Dermis blood vessel endothelial cell (primary cell): ENCODE measurements around the gene SSH2. TPM values are rescaled to one million over a fixed set of nuclear protein-coding genes. Genes with fewer than 3 reads are reported as not detected.
A peak's percentile ranks its signal among the peaks of the same experiment; 100 is the strongest.
"Not testable (repeated sequence)": the region's sequence is repeated elsewhere in the genome, so short reads cannot be mapped to it uniquely, and the experiment has no call there.

Experiments used
- DNase-seq: peaks from one replicate; pipeline ENCODE4 v3.0.0; 2010
- total RNA-seq: library from RNA; depleted of rRNA; stranded (reverse); fragments of >200 nt; gene quantifications from 2 replicates; pipeline ENCODE4 v1.2.3, GENCODE V29; 2014

The SSH2 gene
- total RNA-seq, 1 donor from 2014 or later = 20.4 TPM

DNA sequence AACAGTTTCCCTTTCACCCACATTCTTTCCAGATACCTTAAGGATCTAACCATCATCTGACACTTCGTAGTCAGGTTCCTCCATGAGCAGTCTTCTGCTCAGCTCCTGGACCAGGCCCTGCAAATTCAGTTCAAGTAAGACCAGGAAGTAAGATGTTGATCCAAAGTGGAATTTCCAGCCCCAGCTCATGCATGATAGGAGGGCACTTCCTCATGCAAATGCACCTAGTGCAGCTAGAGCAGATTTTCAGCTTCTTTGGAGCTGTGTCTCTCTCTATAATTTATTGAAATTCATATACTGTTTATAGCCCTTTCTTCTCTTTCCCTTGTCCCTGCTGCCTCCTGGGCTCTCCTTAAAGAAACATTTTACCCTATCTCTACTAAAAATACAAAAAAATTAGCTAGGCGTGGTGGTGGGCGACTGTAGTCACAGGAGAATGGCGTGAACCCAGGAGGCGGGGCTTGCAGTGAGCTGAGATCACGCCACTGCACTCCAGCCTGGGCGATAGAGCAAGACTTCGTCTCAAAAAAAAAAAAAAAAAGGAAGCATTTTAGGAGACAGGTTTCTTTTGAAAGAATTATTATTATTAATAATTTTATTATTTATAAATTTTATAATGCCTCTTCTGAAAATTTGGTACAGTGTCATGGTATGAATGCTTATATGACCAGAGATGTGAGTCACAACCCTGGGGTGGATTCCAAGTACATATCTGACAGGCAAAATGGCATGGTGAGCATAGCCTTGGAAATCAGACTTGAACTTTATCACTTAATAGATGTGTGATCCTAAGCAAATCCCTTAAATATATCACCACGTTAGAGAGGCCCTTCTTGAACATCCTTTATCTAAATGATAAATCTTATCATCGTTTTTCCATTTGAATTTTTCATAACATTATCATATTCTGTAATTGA is 94.3 kb downstream of the SSH2 start:
- no peak for DNase-seq

DNA sequence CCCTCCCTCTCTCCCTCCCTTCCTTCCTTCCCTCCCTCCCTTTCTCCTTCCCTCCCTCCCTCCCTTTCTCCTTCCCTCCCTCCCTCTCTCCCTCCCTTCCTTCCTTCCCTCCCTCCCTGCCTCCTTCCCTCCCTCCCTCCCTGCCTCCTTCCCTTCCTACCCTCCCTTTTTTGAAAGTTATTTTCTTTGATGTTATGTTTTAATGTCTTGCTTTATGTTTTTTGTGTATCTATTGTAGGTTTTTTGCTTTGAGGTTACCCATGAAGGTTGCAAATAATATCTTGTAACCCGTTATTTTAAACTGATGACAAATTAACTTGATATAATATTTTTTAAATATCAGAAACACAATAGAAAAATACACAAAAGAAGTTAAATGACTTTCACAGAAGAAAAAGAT is 96.2 kb downstream of the SSH2 start:
- no peak for DNase-seq

DNA sequence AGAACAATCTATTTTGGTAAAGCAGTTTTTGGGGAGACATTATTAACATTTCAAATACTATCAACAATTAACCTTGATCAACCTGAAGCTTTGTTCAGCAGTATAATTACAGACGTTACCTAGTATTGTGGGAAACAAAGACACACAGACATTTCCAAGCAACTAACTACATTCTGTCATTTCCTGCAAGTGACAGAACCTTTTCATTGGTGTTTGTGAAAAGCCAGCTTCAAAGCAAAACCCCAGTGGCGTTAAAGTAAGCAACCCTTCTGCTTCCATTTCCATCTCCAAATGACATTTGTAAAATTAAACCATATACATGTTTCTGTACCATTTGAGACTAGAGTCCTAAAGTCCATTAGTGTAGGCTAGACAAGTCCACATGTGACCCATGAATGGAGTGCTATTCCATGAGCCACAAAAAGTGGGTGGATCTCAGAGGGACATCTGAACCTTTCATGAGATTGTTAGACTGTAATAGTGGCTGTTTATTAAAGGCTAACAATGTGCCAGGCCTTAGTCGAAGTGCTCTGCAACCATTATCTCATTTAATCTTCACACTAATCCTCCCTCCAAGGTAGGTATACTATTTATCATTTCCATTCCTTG is 101.2 kb downstream of the SSH2 start:
- peak; percentile 42 for DNase-seq

DNA sequence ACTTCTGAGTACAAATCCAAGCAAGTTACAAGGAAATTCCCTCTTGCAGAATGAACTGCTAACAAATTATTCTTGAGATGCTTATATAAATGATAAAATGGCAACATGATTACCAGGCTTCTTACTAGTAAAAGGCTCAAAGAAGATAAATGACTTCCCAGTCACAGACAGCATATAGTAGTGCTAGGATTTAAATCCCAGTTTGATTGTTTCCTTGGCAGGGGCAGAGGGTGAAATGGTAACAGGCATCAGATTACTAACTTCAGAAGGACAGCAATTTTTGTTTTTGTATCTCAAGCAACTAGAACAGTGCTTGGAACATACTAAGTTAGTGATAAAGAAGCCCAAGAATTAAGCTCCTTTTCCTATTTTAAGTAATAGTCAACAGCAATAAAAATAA is 102.8 kb downstream of the SSH2 start:
- DNase-seq = no peak

DNA sequence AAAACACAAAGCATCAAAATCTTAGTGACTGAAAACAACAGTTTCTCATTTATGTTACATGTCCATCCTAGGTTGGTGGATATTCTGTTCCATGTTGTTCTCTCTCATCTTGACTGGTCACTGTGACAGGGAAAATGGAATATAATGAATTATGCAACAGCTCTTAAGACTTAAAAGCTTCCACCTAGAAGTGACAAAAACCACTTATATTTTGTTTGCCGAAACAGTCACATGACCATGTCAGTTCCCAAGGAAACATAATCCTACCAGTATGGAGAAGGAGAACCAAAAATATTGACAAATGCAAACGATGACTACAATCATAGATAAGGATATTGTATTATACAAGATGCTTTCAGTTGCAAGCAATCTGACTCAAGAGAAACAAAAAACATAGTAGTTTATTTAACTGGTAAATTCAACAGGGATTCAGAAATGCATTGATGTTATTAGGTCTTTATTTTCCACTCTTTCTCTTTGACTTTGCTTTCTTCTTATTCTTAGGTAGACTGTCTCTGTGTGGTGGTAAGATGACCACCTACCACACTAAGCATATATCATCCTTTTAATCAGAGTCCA is 103.8 kb downstream of the SSH2 start:
- no peak for DNase-seq

DNA sequence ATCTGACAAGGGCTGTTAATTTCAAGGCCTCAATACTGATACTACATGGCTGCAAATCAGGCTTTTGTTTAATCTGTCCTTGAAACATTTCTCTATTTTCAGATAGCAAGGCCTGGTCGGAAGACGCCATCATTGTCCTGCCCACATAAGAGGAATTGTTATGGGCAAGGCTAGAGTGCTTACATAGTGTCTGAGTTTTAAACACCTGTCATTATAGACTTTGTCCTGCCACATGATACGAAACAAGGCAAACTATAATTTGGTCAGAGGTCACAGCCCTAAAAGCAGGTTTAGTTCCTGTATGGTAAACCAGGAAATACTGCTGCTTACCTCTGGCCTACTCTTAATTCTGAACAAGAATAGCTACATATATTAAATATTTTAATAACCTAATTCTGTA is 104.4 kb downstream of the SSH2 start:
- DNase-seq = no peak

DNA sequence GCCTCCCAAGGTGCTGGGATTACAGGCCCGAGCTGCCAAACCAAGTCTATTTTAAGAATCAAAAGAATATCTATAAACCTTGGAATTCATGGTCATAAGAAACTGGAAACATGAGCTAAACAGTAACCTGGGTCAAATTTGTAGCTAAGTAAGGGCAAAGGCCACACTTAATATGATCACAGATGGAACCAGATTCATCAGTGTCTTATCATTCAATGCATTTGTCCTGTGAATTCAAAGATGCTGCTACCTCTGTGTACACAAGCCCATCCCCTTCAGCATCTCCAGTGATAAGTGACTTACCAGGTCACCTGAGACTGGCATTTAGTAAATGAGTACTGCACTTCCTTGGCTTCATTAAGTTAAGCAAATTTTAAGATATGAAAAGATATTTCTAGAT is 108.1 kb downstream of the SSH2 start:
- no peak for DNase-seq

DNA sequence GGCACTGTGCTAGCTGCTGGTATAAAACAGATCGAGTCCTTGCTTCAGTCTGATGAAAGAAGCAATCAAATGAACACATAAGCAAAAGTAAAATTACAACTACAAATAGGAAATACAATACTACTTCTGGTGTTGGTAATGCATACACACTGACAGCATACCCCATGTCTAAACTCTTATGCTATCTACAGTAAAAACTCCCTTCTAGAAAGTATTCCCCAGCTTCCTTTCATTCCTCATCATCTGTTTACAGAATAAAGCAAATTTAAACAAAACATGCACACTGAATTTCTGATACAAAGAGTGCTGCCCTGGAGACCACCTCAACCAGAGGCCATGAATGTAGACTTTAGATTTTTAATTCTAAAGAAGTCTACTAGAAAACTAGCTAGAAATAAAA is 109.6 kb downstream of the SSH2 start:
- DNase-seq = no peak

DNA sequence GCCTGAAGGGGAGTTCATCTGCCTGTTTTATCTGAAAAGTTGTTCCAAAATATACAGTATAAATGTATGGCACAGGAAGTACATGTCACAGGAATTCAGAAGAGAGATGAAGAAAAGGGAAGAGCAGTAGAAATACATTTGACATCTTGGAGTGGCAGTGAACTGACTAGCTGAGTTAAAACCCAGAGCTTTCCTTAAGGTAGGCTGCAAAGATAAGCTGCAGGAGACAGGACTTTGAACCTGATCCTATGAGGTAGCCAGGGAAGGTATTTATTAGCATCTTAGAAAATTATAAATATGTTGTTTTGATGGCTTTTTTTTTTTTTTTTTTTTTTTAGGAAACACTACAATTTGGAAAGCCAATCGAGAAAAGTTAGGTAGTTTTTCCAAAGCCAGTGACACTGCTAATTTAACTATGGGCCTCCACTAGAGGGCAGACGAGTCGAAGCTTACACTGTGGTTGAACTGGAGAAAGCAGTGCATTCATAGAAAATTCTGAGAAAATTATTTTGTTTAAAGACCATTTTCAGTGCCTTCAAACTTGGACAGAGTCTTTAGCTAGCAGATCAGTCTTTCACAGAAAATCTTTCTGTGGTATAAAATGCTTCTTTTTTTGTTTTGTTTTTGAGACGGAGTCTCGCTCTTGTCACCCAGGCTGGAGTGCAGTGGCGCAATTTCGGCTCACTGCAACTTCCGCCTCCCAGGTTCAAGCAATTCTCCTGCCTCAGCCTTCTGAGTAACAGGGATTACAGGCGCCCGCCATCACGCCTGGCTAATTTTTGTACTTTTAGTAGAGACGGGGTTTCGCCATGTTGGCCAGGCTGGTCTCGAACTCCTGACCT is 122.3 kb downstream of the SSH2 start:
- DNase-seq = peak; percentile 81

DNA sequence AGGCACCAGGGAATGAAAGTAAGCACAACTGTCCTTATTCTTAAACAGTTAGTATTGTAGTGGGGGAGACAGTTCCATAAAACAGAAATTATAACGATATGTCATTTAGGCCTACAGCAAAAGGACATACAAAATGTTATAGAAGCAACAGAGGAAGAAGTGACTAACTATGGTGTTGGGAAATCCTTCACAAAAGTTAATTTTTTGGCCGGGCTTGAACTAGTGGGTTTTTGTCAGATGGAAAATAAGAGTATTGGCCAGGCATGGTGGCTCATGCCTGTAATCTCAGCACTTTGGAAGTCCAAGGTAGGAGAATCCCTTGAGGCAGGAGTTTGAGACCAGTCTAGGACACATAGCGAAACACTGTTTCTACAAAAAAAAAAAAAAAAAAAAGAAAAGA is 127.8 kb downstream of the SSH2 start:
- no peak for DNase-seq

DNA sequence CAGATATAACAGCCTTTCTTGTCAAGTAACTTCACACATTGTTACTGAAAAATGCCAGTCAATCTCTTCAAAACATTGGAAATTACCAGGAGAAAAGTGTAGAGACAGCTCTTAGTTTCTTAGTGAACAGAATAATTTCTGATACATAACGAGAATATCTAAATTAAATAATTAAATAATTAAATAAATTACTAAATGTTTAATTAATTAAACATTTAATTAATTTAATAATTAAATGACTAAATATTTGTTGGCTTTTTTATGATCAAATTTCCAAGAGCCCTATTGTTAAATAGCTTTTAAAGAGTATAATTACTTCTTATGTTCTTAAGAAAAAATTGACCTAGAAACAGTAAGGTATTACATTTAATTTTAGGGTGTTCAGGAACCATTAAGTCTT is 129.6 kb downstream of the SSH2 start:
- no peak for DNase-seq

DNA sequence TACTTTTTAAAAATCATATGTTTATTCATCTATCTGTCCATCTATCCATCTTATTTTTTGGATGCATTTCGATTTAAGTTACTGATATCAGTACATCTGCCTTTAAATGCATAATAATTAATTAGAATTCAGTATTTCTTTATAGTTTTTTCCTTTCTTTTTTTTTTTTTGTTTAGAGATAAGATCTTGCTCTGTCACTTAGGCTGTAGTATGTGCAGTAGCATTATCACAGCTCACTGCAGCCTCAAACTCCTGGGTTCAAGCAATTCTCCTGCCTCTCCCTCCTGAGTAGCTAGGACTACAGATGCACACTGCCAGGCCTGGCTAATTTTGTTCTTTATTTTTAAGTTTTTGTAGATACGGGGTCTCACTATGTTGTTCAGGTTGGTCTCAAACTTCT is 133.4 kb downstream of the SSH2 start:
- DNase-seq = no peak

DNA sequence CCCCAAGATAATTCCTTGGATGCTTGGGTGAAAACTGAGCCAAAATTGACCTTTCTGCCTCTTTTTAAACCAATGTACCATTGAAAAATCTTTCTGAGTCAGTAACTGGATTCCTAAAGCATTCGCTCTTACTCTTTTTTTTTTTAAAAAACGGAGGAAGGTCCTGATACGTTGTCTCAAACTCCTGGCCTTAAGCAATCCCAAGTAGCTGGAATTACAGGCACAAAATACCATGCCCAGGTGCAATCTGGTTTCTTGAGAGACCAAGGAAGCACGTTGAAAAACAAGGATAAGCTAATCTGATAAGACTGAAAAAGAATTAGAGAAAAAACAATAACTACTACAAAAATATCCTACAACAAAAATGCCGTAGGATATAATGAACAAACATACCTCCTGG is 136.5 kb downstream of the SSH2 start:
- DNase-seq = no peak

DNA sequence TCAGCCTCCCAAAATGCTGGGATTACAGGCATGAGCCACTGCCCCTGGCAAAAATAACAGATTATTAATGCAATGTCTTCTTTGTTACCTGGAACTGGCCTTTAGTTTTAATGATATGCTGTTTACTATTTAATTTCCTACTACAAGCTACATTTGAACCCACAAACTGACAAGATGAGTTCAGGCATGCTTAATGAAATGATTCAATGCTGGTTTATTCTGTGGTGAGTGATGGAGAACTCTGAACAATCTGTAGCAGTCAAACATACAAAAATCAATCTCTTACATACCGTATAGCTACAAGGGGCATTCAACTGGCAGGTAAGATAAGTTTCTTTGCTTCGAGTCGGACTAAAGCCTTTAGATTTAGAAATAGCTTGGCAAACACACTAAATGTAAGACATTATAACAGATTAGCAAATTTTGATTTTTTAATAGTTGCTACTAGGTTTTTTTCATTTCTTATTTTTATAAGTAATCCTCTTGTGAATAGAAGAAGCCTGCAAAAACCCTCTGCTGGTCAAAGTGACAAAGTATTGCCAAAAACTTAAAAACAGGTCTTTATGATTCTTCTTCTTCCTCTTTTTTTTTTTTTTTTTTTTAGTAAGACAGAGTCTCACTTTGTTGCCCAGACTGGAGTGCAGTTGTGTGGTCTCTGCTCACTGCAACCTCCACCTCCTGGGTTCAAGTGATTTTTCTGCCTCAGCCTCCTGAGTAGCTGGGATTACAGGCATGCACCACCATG is 138.5 kb downstream of the SSH2 start:
- DNase-seq = no peak

DNA sequence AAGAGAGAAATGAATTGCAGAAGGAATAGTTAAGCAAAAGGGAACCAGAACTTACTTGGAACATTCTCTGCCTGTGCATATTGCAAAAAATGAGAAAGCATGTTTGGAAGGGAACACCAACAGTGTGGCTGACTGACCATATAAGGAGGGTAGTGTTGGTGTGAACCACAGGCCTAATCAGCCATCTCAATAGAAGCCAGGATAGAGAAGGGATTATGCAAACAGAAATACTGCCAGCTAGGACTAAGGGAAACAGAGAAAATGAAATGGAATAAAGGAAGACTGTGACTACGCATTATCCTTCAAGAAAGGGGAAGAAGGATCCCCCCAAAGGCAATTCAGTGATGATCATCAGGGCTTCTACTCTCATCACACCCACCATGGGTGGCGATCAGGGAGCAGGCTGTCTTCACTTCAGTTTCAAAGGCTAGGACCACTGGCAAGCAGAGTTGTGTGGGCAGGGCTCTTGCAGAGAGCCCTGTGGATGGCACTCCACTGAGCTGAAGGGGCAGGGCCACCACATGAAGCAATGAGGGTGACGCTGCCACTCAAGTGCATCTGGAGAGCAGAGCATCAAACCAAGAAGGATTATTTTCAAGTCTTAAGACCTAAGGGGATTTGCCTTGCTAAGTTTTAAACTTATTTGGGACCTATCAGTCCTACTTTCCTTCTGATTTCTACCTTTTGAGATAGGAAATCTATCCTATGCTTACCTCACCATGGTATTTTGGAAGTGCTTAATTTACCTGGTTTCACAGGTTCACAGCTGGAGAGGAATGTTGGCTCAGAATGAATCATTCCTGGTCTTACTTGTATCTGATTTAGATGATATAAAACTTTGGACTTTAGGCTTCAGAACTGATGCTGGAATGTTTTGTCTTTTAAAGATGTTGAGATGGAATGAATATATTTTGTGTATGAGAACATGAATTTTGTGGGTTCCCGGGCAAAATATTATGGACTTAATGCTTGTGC is 140.5 kb downstream of the SSH2 start:
- DNase-seq = no peak

DNA sequence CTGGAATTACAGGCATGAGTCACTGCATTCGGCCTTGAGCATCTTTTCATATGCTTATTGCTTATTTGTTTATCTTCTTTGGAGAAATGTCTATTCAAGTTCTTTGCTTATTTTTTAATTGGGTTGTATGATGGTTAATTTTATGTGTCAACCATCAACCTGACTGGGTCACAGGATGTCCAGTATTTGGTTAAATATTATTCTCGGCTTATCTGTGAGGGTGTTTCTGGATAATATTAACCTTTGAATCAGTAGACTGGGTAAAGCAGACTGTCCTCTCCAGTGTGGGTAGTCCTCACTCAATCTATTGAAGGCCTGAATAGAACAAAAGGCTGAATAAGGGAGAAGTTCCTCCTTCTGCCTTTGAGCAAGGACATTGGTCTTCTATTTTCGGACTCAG is 142.0 kb downstream of the SSH2 start:
- DNase-seq = no peak

DNA sequence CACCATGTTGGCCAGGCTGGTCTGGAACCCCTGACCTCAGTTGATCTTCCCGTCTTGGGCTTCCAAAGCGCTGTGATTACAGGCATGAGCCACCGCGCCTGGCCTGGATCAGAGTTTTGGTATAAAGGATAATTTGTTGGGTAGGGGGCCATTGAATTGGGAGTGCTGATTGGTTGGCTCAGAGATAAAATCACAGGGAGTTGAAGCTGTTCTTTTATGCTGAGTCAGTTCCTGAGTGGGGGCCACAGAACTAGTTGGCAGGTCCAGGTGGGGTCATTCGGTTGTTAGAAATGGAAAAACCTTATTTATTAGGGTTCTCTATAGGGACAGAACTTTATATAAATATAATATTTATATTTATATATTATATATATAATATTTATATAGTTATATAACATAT is 147.1 kb downstream of the SSH2 start:
- DNase-seq = no peak

DNA sequence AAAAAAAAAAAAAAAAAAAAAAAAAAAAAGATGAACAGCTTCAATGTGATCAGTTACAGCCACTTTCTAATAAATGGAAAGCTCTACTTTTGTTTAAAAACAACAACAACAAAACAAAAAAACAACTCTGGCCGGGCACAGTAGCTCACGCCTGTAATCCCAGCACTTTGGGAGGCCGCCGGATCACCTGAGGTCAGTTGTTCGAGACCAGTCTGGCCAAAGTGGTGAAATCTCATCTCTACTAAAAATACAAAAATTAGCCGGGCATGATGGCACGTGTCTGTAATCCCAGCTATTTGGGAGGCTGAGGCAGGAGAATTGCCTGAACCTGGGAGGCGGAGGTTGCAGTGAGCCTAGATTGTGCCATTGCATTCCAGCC is 150.2 kb downstream of the SSH2 start:
- DNase-seq = not testable (repeated sequence)

DNA sequence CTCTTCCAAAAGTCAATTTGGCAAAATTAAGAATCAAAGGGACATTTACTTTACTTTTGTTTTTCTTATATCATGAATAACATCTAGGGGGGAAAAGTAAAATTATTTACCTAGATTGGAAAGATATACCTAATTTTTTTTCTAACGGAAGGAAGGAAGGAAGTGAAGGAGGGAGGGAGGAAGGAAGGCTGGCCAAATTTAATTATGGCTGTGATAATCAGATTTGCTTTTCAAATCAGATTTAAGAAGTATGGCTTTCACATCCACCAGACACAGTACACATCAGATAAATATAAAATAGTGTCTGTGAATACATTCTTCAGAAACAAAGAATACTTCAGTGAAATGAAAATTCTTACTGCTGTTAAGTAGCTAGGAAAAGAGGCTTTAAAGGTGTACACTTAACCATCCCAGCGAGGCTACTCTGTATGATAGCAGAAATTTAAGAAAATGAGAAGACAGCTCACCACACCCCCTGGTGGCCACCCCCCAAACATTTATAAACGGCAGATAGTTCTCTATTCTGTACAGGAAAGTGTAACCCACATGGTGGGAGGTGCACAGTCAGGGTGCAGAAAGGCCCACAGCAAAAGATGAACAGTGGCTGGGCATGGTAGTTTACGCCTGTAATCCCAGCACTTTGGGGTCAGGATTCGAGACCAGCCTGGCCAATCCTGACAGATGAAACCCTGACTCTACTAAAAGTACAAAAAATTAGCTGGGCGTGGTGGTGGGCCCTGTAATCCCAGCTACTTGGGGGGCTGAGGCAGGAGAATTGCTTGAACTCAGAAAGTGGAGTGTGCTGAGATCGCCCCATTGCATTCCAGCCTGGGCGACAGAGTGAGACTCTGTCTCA is 150.8 kb downstream of the SSH2 start:
- peak; percentile 85 for DNase-seq

DNA sequence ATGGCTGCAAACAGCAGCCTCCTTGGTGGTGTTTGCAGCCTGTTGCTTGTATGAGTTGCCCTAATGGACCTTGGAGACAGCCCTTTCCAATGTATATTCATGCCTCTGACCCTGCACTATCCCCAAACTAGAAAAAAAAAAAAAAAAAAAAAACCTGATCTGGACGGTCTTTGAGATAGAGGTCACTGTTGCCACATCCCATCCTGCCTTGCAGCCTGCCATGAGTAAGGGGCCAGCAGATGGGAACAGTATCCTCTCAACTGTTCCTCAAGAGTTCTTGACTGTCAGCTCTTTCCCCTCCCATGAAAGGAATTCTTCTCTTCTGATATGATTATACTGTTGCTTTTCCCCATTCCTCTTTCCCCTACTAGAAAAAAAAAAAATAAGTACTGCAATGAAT is 152.4 kb downstream of the SSH2 start:
- DNase-seq = no peak
